Mesenchymal stem cell (in vitro differentiated cells and primary cell): ENCODE measurements around the gene FGF11.

Experiments
- DNase-seq: peaks from one replicate; pipeline ENCODE4 v3.0.0-alpha.2; 2013
- H2AFZ ChIP-seq: one replicate; pipeline ENCODE4 v1.6.1; 2013; ENCODE audit warnings: low read depth, mild to moderate bottlenecking, control low read depth, inconsistent platforms, low read length, moderate library complexity
- H2AK5ac ChIP-seq: 2 replicates; pipeline ENCODE4 v1.6.1; 2013; ENCODE audit warnings: low read length, moderate library complexity, mild to moderate bottlenecking, inconsistent platforms; ENCODE audit not compliant: severe bottlenecking
- H2BK120ac ChIP-seq: one replicate; pipeline ENCODE4 v1.6.1; 2013; ENCODE audit warnings: low read depth, mild to moderate bottlenecking, inconsistent platforms, low read length, moderate library complexity
- H2BK12ac ChIP-seq, 2 experiments: one replicate each; pipeline ENCODE4 v1.6.1; 2013; ENCODE audit warnings: inconsistent platforms in 2 of 2, low read length in 2 of 2, mild to moderate bottlenecking in 2 of 2, moderate library complexity in 2 of 2, control low read depth in 1 of 2
- H2BK15ac ChIP-seq: one replicate; pipeline ENCODE4 v1.6.1; 2013; ENCODE audit warnings: mild to moderate bottlenecking, low read depth, inconsistent platforms; ENCODE audit not compliant: poor library complexity, severe bottlenecking
- H2BK5ac ChIP-seq: 2 replicates; pipeline ENCODE4 v1.6.1; 2013; ENCODE audit warnings: low read depth, mild to moderate bottlenecking, low read length, control low read depth, inconsistent platforms; ENCODE audit not compliant: poor library complexity, severe bottlenecking
- H3K14ac ChIP-seq, 2 experiments: one replicate each; pipeline ENCODE4 v1.6.1; 2013; ENCODE audit warnings: inconsistent platforms in 2 of 2, low read length in 2 of 2, control low read depth in 1 of 2, mild to moderate bottlenecking in 1 of 2, moderate library complexity in 1 of 2
- H3K18ac ChIP-seq, 2 experiments: one replicate each; pipeline ENCODE4 v1.6.1; 2013; ENCODE audit warnings: inconsistent platforms in 2 of 2, low read length in 2 of 2, control low read depth in 1 of 2, low read depth in 1 of 2, mild to moderate bottlenecking in 1 of 2
- H3K23ac ChIP-seq, 2 experiments: one replicate each; pipeline ENCODE4 v1.6.1; 2013; ENCODE audit warnings: inconsistent platforms in 2 of 2, low read length in 2 of 2, mild to moderate bottlenecking in 2 of 2, moderate library complexity in 2 of 2, control low read depth in 1 of 2
- H3K27ac ChIP-seq: 2 replicates; pipeline ENCODE4 v1.5.1; 2013; ENCODE audit warnings: mild to moderate bottlenecking, moderate library complexity, low read length, control low read depth, inconsistent platforms; ENCODE audit not compliant: poor library complexity, severe bottlenecking
- H3K27me3 ChIP-seq, 2 experiments: 2 replicates each; pipeline versions ENCODE4 v1.6.1 to v1.7.0; 2013; ENCODE audit warnings: low read length in 2 of 2, mild to moderate bottlenecking in 2 of 2, moderate library complexity in 2 of 2, control low read depth in 1 of 2, inconsistent platforms in 1 of 2; ENCODE audit not compliant: control insufficient read depth in 1 of 2, insufficient read depth in 1 of 2
- H3K36me3 ChIP-seq, 2 experiments: 2 replicates each; pipeline versions ENCODE4 v1.6.1 to v1.7.0; 2013; ENCODE audit warnings: low read length in 2 of 2, control low read depth in 1 of 2, inconsistent platforms in 1 of 2, low read depth in 1 of 2, mild to moderate bottlenecking in 1 of 2; ENCODE audit not compliant: insufficient read depth in 2 of 2, control insufficient read depth in 1 of 2
- H3K4ac ChIP-seq, 2 experiments: one replicate each; pipeline ENCODE4 v1.6.1; 2013; ENCODE audit warnings: inconsistent platforms in 2 of 2, low read length in 2 of 2, mild to moderate bottlenecking in 2 of 2, moderate library complexity in 2 of 2, control low read depth in 1 of 2, low read depth in 1 of 2
- H3K4me1 ChIP-seq: 2 replicates; pipeline ENCODE4 v1.6.1; 2013; ENCODE audit warnings: low read depth, low read length, control low read depth; ENCODE audit not compliant: control insufficient read depth, insufficient read depth
- H3K4me2 ChIP-seq: 2 replicates; pipeline ENCODE4 v1.6.1; 2013; ENCODE audit warnings: low read length, mild to moderate bottlenecking, inconsistent platforms; ENCODE audit not compliant: poor library complexity, severe bottlenecking
- H3K4me3 ChIP-seq, 2 experiments: 2 replicates each; pipeline versions ENCODE4 v1.5.1 to v1.7.0; 2013; ENCODE audit warnings: low read length in 2 of 2, mild to moderate bottlenecking in 2 of 2, control low read depth in 1 of 2, low read depth in 1 of 2; ENCODE audit not compliant: insufficient read depth in 1 of 2
- H3K79me1 ChIP-seq: replicated peaks from 2 replicates; pipeline ENCODE4 v1.6.1; 2013; ENCODE audit warnings: mild to moderate bottlenecking, control low read depth, low read length, inconsistent platforms; ENCODE audit not compliant: poor library complexity, severe bottlenecking
- H3K9ac ChIP-seq: 2 replicates; pipeline ENCODE4 v1.7.0; 2013; ENCODE audit warnings: mild to moderate bottlenecking, low read length, moderate library complexity
- H3K9me3 ChIP-seq: 2 replicates; pipeline ENCODE4 v1.7.0; 2013; ENCODE audit warnings: mild to moderate bottlenecking, low read length; ENCODE audit not compliant: control insufficient read depth
- H4K8ac ChIP-seq: one replicate; pipeline ENCODE4 v1.6.1; 2013; ENCODE audit warnings: inconsistent platforms, mild to moderate bottlenecking, low read length, moderate library complexity
- H4K91ac ChIP-seq: one replicate; pipeline ENCODE4 v1.6.1; 2013; ENCODE audit warnings: mild to moderate bottlenecking, low read length, inconsistent platforms
- WGBS: methylation state at CpG from one replicate; pipeline ENCODE4 v1.1.7; 2013; ENCODE audit warnings: mixed read lengths; 5-methylcytosine and 5-hydroxymethylcytosine counted together

FGF11 gene

DNA sequence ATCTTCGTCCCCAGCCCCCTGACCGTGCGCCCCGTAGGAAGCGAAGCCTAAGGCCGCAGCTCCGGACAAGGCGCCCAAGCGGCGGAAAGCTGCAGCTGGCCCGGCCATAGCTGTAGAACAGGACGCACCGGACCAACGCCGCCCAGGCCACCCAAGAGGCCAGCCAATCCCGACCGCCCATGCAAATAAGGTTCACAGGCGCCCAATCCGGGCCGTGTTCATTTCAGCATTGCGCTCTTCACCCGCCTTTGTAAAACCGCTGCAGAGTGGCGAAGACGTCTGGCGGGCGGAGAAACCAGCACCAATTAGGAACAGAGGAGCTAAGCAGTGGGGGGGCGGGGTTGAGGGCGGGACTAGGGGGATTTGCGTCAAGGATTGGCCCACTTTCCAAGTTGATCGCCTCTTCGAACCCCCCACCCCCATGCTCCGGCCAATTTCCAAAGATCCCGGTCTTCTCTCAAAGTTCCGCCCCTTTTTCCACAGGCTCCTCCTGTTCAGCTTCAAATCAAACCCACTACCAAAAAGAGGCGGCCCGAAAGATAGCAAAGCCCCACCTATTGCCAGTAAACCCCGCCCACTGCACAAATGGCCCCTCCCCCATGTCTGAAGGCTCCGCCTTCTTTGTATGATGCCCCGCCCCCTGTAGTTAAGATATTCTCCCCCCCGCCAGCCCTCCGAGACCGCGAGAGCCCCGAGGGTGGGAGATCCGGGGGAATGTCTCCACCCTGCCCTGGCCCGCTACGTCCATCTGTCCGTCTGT is 35.2 kb upstream of the FGF11 start, which contains the start of gene TMEM256:
TSS of gene TMEM256 (minus strand) at position 121 of the 760 bp plus-strand sequence. CDS start at position 108, 13 bp downstream.
- WGBS: under 1% methylated on average over 48 of the region's 49 CpGs
- Histone ChIP-seq H2BK5ac (peak within 1 kb of the TSS; percentile 82), H4K8ac (peak within 1 kb of the TSS; percentile 99)

DNA sequence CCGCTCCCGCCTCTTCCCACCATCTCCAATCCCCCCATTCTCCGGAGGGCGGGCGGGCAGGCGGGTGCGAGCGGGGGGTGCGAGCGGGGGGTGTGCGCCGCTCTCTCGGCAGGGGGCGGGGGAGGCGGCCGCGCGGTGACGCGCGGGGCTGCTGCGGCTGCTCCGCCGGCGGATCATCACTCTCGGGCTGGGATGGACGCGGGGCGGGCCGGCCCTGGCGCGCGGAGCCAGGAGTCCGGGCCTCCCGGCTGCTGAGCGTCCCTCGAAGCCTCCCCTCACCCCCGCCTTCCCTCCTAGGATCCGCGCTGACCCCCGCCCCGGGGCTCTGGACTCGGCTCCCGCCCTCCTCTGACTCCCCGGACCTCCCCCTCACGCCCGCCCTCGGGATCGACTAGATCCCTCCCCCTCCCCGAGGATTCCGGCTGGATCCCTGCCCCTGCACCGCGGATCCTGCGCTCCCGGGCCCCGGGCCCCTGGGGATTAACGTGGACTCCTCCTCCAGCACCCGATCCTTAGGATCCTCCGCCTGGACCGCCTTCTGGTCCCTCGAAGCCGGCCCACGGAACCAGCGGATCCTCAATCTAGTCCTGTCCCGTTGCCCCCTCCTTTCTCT is 34.5 kb upstream of the FGF11 start:
- WGBS: 3% methylated on average over 46 of the region's 65 CpGs

More for the DNA sequence above, 35.2 kb upstream of the FGF11 start, which contains the start of gene TMEM256:
- Histone ChIP-seq H3K36me3 (peaks cover 7 to 11% of the 10 kb centered on the region in 2 experiments), H3K4ac (peak within 1 kb of the TSS in 1 of 2 experiments; percentile 76), H3K18ac (peak within 1 kb of the TSS; percentile 95 to 96), H3K27ac (peak within 1 kb of the TSS; percentile 97), H3K27me3 (no peaks in the 10 kb centered on the region), H3K4me3 (peak within 1 kb of the TSS; percentile 80 to 90), H3K9me3 (no peaks in the 10 kb centered on the region), H3K23ac (peak within 1 kb of the TSS in 1 of 2 experiments; percentile 97), H3K9ac (peak within 1 kb of the TSS; percentile 91), H2AK5ac (peak within 1 kb of the TSS; percentile 31), H4K91ac (peak within 1 kb of the TSS; percentile 65), H2AFZ (peak within 1 kb of the TSS; percentile 84), H3K79me1 (peaks cover 13% of the 10 kb centered on the region), H3K4me1 (peaks cover 20% of the 10 kb centered on the region), H2BK120ac (peak within 1 kb of the TSS; percentile 75), H2BK15ac (peak within 1 kb of the TSS; percentile 80), H2BK12ac (peak within 1 kb of the TSS in 1 of 2 experiments; percentile 88), H3K14ac (peak within 1 kb of the TSS; percentile 62 to 81), H3K4me2 (peak within 1 kb of the TSS; percentile 84)
- DNase-seq: peak; percentile 100

DNA sequence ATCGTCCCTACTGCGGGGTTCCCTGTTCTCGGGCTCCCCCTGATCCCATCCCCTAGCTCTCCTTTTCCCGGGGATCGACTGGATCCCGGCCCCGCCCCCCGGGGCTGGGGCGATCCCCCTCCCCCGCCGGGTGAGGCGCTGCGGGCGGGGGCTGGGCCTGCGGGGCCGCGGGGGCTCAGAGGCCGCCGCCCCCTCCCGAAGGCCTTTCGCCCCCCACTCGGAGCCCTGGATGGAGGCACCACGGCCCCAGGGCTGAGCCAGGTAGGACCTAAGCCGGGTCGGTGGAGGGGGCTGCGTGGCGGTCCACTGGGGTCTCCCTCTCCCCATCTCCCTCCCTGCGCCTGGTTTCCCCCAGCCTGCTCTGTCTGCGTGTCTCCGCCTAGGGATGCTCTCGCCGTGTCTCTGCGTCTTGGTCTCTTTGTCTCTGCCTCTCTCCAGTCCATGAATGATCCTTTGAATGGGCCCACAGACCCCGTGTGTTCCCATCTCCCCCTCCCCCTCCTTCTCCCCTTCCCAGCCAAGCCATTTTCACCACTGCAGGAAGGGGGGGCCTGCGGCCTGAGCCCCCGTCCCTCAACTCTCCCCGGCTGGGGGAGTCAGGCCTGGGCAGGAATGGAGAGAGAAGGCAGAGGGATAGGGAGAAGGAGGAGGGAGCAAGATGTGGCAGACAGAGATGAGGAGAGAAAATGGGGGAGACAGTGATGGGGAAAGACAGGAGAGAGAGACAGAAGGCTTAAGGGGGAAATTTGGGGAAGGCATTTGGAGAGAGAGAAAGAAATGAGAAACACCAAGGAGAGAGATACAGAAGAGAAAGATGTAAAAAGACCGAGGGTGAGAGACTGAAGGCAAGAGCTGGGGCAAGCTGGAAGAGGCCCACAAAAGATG is 33.7 kb upstream of the FGF11 start:
- H2BK120ac ChIP-seq: peak overlapping the region; percentile 75
- peak overlapping the region; percentile 88 to 92 for H3K18ac ChIP-seq
- H3K23ac ChIP-seq: peak overlapping the region in 1 of 2 experiments; percentile 89
- H3K4me3 ChIP-seq: peak overlapping the region; percentile 71 to 90
- WGBS: 3% methylated on average over 28 of the region's 38 CpGs
- peaks cover 20% of the 10 kb centered on the region for H3K4me1 ChIP-seq
- H3K27ac ChIP-seq: peak overlapping the region; percentile 11
- no peak overlapping the region for H2AK5ac ChIP-seq
- peak overlapping the region; percentile 64 for H2AFZ ChIP-seq
- peak; percentile 34 for DNase-seq
- H3K14ac ChIP-seq: peak overlapping the region; percentile 62 to 91
- H3K4me2 ChIP-seq: peak overlapping the region; percentile 75
- H2BK15ac ChIP-seq: peak overlapping the region; percentile 63
- H2BK5ac ChIP-seq: no peak overlapping the region
- H3K4ac ChIP-seq: peak overlapping the region; percentile 58 to 71
- no peak overlapping the region for H4K8ac ChIP-seq
- H3K36me3 ChIP-seq: peaks cover 22 to 26% of the 10 kb centered on the region in 2 experiments
- no peaks in the 10 kb centered on the region for H3K9me3 ChIP-seq
- peak overlapping the region; percentile 76 for H4K91ac ChIP-seq
- H2BK12ac ChIP-seq: peak overlapping the region in 1 of 2 experiments; percentile 70
- H3K79me1 ChIP-seq: peaks cover 16% of the 10 kb centered on the region
- no peaks in the 10 kb centered on the region for H3K27me3 ChIP-seq
- H3K9ac ChIP-seq: peak overlapping the region; percentile 90

More for the DNA sequence above, 34.5 kb upstream of the FGF11 start:
- Histone ChIP-seq H3K14ac (peak overlapping the region; percentile 62 to 91), H3K27ac (no peak overlapping the region), H3K18ac (peak overlapping the region; percentile 88 to 92), H2BK12ac (peak overlapping the region in 1 of 2 experiments; percentile 88), H4K91ac (peak overlapping the region; percentile 76), H2AFZ (peak overlapping the region; percentile 78), H3K4ac (peak overlapping the region; percentile 58 to 71), H2AK5ac (no peak overlapping the region), H2BK120ac (peak overlapping the region; percentile 75), H3K23ac (peak overlapping the region in 1 of 2 experiments; percentile 89), H3K9ac (peak overlapping the region; percentile 90), H4K8ac (peak overlapping the region; percentile 69), H3K36me3 (peaks cover 14 to 18% of the 10 kb centered on the region in 2 experiments), H3K27me3 (no peaks in the 10 kb centered on the region), H3K79me1 (peaks cover 13% of the 10 kb centered on the region), H2BK15ac (peak overlapping the region; percentile 80), H3K4me1 (peaks cover 20% of the 10 kb centered on the region), H3K4me3 (peak overlapping the region; percentile 71 to 90), H3K9me3 (no peaks in the 10 kb centered on the region), H2BK5ac (no peak overlapping the region), H3K4me2 (peak overlapping the region; percentile 75)
- peak; percentile 54 for DNase-seq
